K562 (cell line): ENCODE results near the gene GGACT. TPM values are rescaled to one million over a fixed set of nuclear protein-coding genes. Genes with fewer than 3 reads are reported as not detected.

Experiments
- ATAC-seq: fragments of 200-7000 bp; cut with Tn5 transposase; 3 replicates; pipeline ENCODE4 v1.9.1; 2020; ENCODE audit warnings: moderate library complexity
- BruUV-seq: library from RNA; stranded (reverse); fragments of 400-500 nt; replicated peaks from 2 replicates; lab custom pipeline; 2021; lab: Mats Ljungman, UMichigan
- CTCF ChIA-PET: fragments of 300-600 bp; formaldehyde crosslinking; extraction: SDS; loops from one replicate; lab custom pipeline; 2021; ENCODE audit warnings: low intra/inter-chr PET ratio; lab: Yijun Ruan, JAX
- POLR2A ChIA-PET: fragments of 300-600, 350-650 bp; sonication (Branson Sonifier 250); formaldehyde crosslinking; extraction: SDS; loops from one replicate; lab custom pipeline; 2021; ENCODE audit warnings: antibody characterized with exemption, inconsistent platforms; lab: Yijun Ruan, JAX
- DNase-seq, 4 experiments: peaks; one replicate each; pipeline versions ENCODE4 v3.0.0 to v3.0.0-alpha.2; 2011 to 2018; ENCODE audit warnings: low spot score in 3 of 4, mixed read lengths in 3 of 4; ENCODE audit errors: extremely low read depth in 1 of 4
- FAIRE-seq: peaks from 2 replicates; lab custom pipeline; 2011; peaks lifted over from hg19 to GRCh38; lab: Jason Lieb, UNC
- H2AFZ ChIP-seq: 2 replicates; pipeline ENCODE4 v1.6.0; 2011; ENCODE audit warnings: low read depth, low read length, control low read depth, inconsistent platforms
- H3K27ac ChIP-seq: fragments of 200-600 bp; 3 replicates; pipeline ENCODE4 v1.8.0; 2011; ENCODE audit warnings: low read depth, mild to moderate bottlenecking, control low read depth, inconsistent platforms, low read length, moderate library complexity, mixed read lengths; ENCODE audit errors: extremely low read depth
- H3K27me3 ChIP-seq, 2 experiments: fragments of 300-600 bp in 1 of 2; 2 replicates in 1 of 2; 3 replicates in 1 of 2; pipeline versions ENCODE4 v1.6.0 to v1.8.0; 2011; ENCODE audit warnings: inconsistent platforms in 2 of 2, low read length in 2 of 2, mild to moderate bottlenecking in 1 of 2, mixed read lengths in 1 of 2, moderate library complexity in 1 of 2; ENCODE audit not compliant: control insufficient read depth in 2 of 2, insufficient read depth in 2 of 2
- H3K36me3 ChIP-seq: fragments of 300-600 bp; 3 replicates; pipeline ENCODE4 v1.8.0; 2011; ENCODE audit warnings: mild to moderate bottlenecking, low read length, inconsistent platforms; ENCODE audit not compliant: control insufficient read depth, insufficient read depth
- H3K4me1 ChIP-seq, 2 experiments: fragments of 200-600 bp in 1 of 2; replicated peaks in 1 of 2; 2 replicates in 1 of 2; 3 replicates in 1 of 2; pipeline versions ENCODE4 v1.5.1 to v1.8.0; 2011; ENCODE audit warnings: inconsistent platforms in 2 of 2, low read length in 2 of 2, mild to moderate bottlenecking in 1 of 2, mixed read lengths in 1 of 2, moderate library complexity in 1 of 2; ENCODE audit not compliant: control insufficient read depth in 2 of 2, insufficient read depth in 2 of 2
- H3K4me2 ChIP-seq: 2 replicates; pipeline ENCODE4 v1.6.1; 2011; ENCODE audit warnings: low read length, control low read depth, inconsistent platforms, mixed read lengths; ENCODE audit not compliant: insufficient read depth
- H3K4me3 ChIP-seq: fragments of 200-600 bp; sonication (generic), shearing (Covaris generic); 2 replicates; pipeline ENCODE4 v1.5.1; 2016; ENCODE audit warnings: control low read depth, inconsistent platforms
- H3K79me2 ChIP-seq: fragments of 200-600 bp; 3 replicates; pipeline ENCODE4 v1.8.0; 2011; ENCODE audit warnings: low read length, inconsistent platforms; ENCODE audit not compliant: control insufficient read depth, insufficient read depth
- H3K9ac ChIP-seq, 2 experiments: 2 replicates each; pipeline versions ENCODE4 v1.6.0 to v1.6.1; 2011; ENCODE audit warnings: low read depth in 2 of 2, low read length in 2 of 2, control low read depth in 1 of 2, inconsistent platforms in 1 of 2, mild to moderate bottlenecking in 1 of 2, mixed read lengths in 1 of 2; ENCODE audit not compliant: insufficient read depth in 1 of 2
- H3K9me1 ChIP-seq: one replicate; pipeline ENCODE4 v1.6.0; 2011; ENCODE audit warnings: inconsistent platforms, mild to moderate bottlenecking, low read length, moderate library complexity; ENCODE audit not compliant: control insufficient read depth, insufficient read depth
- H3K9me3 ChIP-seq: replicated peaks from 2 replicates; pipeline ENCODE4 v1.5.1; 2011; ENCODE audit warnings: low read depth, low read length, inconsistent platforms; ENCODE audit not compliant: control insufficient read depth, insufficient read depth
- H4K20me1 ChIP-seq: replicated peaks from 2 replicates; pipeline ENCODE4 v1.6.1; 2011; ENCODE audit warnings: low read length, inconsistent platforms, mixed read lengths; ENCODE audit not compliant: control insufficient read depth, insufficient read depth
- BDP1 ChIP-seq: IDR thresholded peaks from 3 replicates; pipeline ENCODE4 v1.6.1; 2011; ENCODE audit not compliant: insufficient read length, insufficient read depth
- EHMT2 ChIP-seq: fragments of 450-650 bp; IDR thresholded peaks from 2 replicates; pipeline ENCODE4 v1.6.1; 2018; ENCODE audit warnings: antibody characterized with exemption
- FOXK1 ChIP-seq: sonication (generic); formaldehyde crosslinking; IDR thresholded peaks from 2 replicates; pipeline ENCODE4 v1.8.0; 2022; ENCODE audit warnings: missing genetic modification reagents, mild to moderate bottlenecking, borderline replicate concordance
- HMGXB4 ChIP-seq: sonication (generic); formaldehyde crosslinking; IDR thresholded peaks from 2 replicates; pipeline ENCODE4 v1.8.1; 2023; ENCODE audit warnings: mild to moderate bottlenecking, missing genetic modification reagents
- ID3 ChIP-seq, 2 experiments: fragments of 250-450 bp in 1 of 2; fragments of 450-650 bp in 1 of 2; sonication (Bioruptor Pico) in 1 of 2; IDR thresholded peaks; 2 replicates each; pipeline versions ENCODE4 v1.6.1 to v1.8.0; 2016 to 2021; ENCODE audit warnings: mild to moderate bottlenecking in 2 of 2, moderate library complexity in 2 of 2, missing compliant biosample characterization in 1 of 2, missing genetic modification characterization in 1 of 2
- IFI16 ChIP-seq: fragments of 250-450 bp; sonication (Bioruptor Pico); IDR thresholded peaks from 2 replicates; pipeline ENCODE4 v2.1.2; 2022; ENCODE audit warnings: mild to moderate bottlenecking, inconsistent platforms
- MCM5 ChIP-seq: fragments of 450-650 bp; IDR thresholded peaks from 2 replicates; pipeline ENCODE4 v1.6.1; 2016; ENCODE audit warnings: low read depth
- MIER1 ChIP-seq: fragments of 450-650 bp; IDR thresholded peaks from 2 replicates; pipeline ENCODE4 v1.6.1; 2016; ENCODE audit warnings: antibody characterized with exemption, mild to moderate bottlenecking, low read depth
- PRPF4 ChIP-seq: fragments of 200-400 bp; formaldehyde crosslinking; IDR thresholded peaks from one replicate; pipeline ENCODE4 v1.6.1; 2017; ENCODE audit warnings: low read length, low read depth, mild to moderate bottlenecking; ENCODE audit not compliant: insufficient read depth, poor library complexity, severe bottlenecking
- RBM25 ChIP-seq: fragments of 200-400 bp; formaldehyde crosslinking; IDR thresholded peaks from 2 replicates; pipeline ENCODE4 v1.6.1; 2018; ENCODE audit warnings: low read length, low read depth, moderate library complexity; ENCODE audit not compliant: severe bottlenecking
- RNF219 ChIP-seq: fragments of 250-450 bp; sonication (Bioruptor Pico); IDR thresholded peaks from 2 replicates; pipeline ENCODE4 v1.5.0; 2022; ENCODE audit warnings: mild to moderate bottlenecking
- TCFL5 ChIP-seq: fragments of 250-450 bp; sonication (Bioruptor Pico); conservative IDR thresholded peaks from 2 replicates; pipeline ENCODE4 v1.6.1; 2021; ENCODE audit warnings: mild to moderate bottlenecking, moderate library complexity, matching md5 sums
- ZBTB5 ChIP-seq: fragments of 450-650 bp; IDR thresholded peaks from 2 replicates; pipeline ENCODE4 v1.6.1; 2017; ENCODE audit warnings: antibody characterized with exemption
- ZNF561 ChIP-seq: fragments of 450-650 bp; formaldehyde crosslinking; conservative IDR thresholded peaks from 2 replicates; pipeline ENCODE4 v1.4.0; 2020; ENCODE audit warnings: mild to moderate bottlenecking, moderate library complexity
- ZNF77 ChIP-seq: fragments of 250-450 bp; sonication (Bioruptor Pico); IDR thresholded peaks from 2 replicates; pipeline ENCODE4 v1.5.0; 2020
- WGBS: fragments of 100-300 bp; shearing (Covaris generic); methylation state at CpG from one replicate; pipeline ENCODE4 v1.1.6; 2016; ENCODE audit warnings: low coverage, mixed read lengths; ENCODE audit not compliant: insufficient coverage; ENCODE audit errors: missing lambda C conversion rate; 5-methylcytosine and 5-hydroxymethylcytosine counted together
- in situ Hi-C: fragments of 300-500 bp; cut with MboI; formaldehyde crosslinking; loops from 4 replicates; pipeline ENCODE4 v1.15.0; 2018; ENCODE audit warnings: inconsistent platforms, mixed read lengths
- intact Hi-C: fragments of 100-400 bp; cut with micrococcal nuclease; formaldehyde crosslinking; loops from 2 replicates; pipeline ENCODE4 v1.14.2; 2022
- polyA plus RNA-seq, 8 experiments: library from polyadenylated mRNA; depleted of rRNA in 4 of 8; stranded (reverse) in 5 of 8; unstranded in 3 of 8; fragments of >200 nt; fragmentation: Nextera tagmentation in 2 of 8; fragmentation: Illumina TruSeq in 1 of 8; extraction: Ambion mirVana in 2 of 8; extraction: Trizol in 1 of 8; gene quantifications; 2 replicates each; pipeline versions ENCODE4 v1.2.1 to v1.2.3, GENCODE V29; 2011 to 2014; ENCODE audit warnings: inconsistent platforms in 1 of 8, missing spikeins in 1 of 8
- total RNA-seq, 7 experiments: library from RNA; depleted of rRNA in 6 of 7; stranded (reverse); fragments of >200 nt in 6 of 7; fragmentation: Illumina TruSeq in 2 of 7; extraction: Trizol in 2 of 7; gene quantifications; 2 replicates each; pipeline versions ENCODE4 v1.2.1 to v1.2.3, GENCODE V29; 2011 to 2021; ENCODE audit warnings: low replicate concordance in 1 of 7

The GGACT gene
- total and polyA plus RNA-seq, 9 of the 15 experiments (the other 6 are each of a cell fraction or from before 2014, with no cell fraction given) = 0.20 to 3.2 (median 1.7) TPM

GRCh38 chr13:100510208-100510957 is 78.2 kb downstream of the GGACT start:
- 22% methylated on average over 6 of the region's 11 CpGs for WGBS
- CTCF ChIA-PET = no interaction called here
- in situ Hi-C loops = loop anchor here (10.0 kb wide), 1 partner anchor 606 kb away; no protein-coding TSS in a partner anchor
- TF ChIP-seq HMGXB4 (CRISPR knock-in tag) (no peak), ZBTB5 (no peak), MIER1 (no peak), ZNF561 (CRISPR knock-in tag) (no peak), EHMT2 (no peak), FOXK1 (CRISPR knock-in tag) (no peak), RBM25 (no peak), TCFL5 (CRISPR knock-in tag) (no peak), IFI16 (CRISPR knock-in tag) (no peak), MCM5 (no peak), PRPF4 (no peak), ID3 (CRISPR knock-in tag; IDR thresholded peaks at IDR 0.05) (no peak), ID3 (tag; IDR thresholded peaks at IDR 0.05) (no peak), BDP1 (no peak), RNF219 (CRISPR knock-in tag) (no peak), ZNF77 (CRISPR knock-in tag) (no peak)

More at GRCh38 chr13:100510208-100510957, 78.2 kb downstream of the GGACT start:
- Histone ChIP-seq H3K36me3 (no peaks in the 10 kb centered on the region), H3K27me3 (peaks cover 0 to 3% of the 10 kb centered on the region in 2 experiments; a peak in 1 of 5 replicates), H3K27ac (no peak overlapping the region), H3K9ac (no peak overlapping the region), H4K20me1 (no peaks in the 10 kb centered on the region; the same call in 1 of the 2 replicates), H3K79me2 (no peaks in the 10 kb centered on the region), H3K4me3 (no peak overlapping the region), H3K4me2 (no peak overlapping the region), H3K9me3 (no peaks in the 10 kb centered on the region), H2AFZ (no peak overlapping the region), H3K4me1 (no peaks in the 10 kb centered on the region), H3K9me1 (no peaks in the 10 kb centered on the region)
- ATAC-seq (no peak), DNase-seq (no peak), FAIRE-seq (no peak)
- intact Hi-C loops = loop anchor here (5.0 to 10.0 kb wide), 3 partner anchors 118 to 853 kb away; no protein-coding TSS in a partner anchor
- POLR2A ChIA-PET = no interaction called here
- no TSS peak for BruUV-seq
